ENCODE data around the gene PPIE.

- TF ChIP-seq CTCF (IDR thresholded peaks at IDR 0.05 in 2 of 3, conservative IDR thresholded peaks at IDR 0.05 in 1 of 3; ENCODE audit: borderline replicate concordance in 1 of 3, insufficient read depth in 1 of 3, low read depth in 2 of 3, low read length in 2 of 3) (no peak), JUND (IDR thresholded peaks at IDR 0.05) (no peak), SRF (IDR thresholded peaks at IDR 0.05; ENCODE audit: low read depth) (no peak), POLR2AphosphoS5 (IDR thresholded peaks at IDR 0.05; ENCODE audit: low read depth, low read length) (no peak), CBX3 (IDR thresholded peaks at IDR 0.05; ENCODE audit: low read depth) (no peak)
Observed at GRCh38 chr1:39696448-39696847, 42.2 kb upstream of the PPIE start.

Data from HCT116 (cell line).